Upper lobe of left lung (tissue), 6 donors: ENCODE measurements around the gene OR6B2. TPM values are rescaled to one million over a fixed set of nuclear protein-coding genes. Genes with fewer than 3 reads are reported as not detected.

Experiments used
- ATAC-seq, 2 donors: fragments of 200-7000 bp; cut with Tn5 transposase; one replicate each; pipeline ENCODE4 v1.9.1; 2022; ENCODE audit warnings: mild to moderate bottlenecking in 2 of 2, moderate library complexity in 2 of 2; ENCODE audit not compliant: low FRiP score in 2 of 2
- DNase-seq, 2 donors: peaks; one replicate each; pipeline ENCODE4 v3.0.0-alpha.2; 2019 to 2020
- H3K27ac ChIP-seq, 4 donors: fragments of 200-600 bp; sonication (generic); one replicate each; pipeline ENCODE4 v1.5.1; 2016 to 2019
- H3K27me3 ChIP-seq, 4 donors: fragments of 200-600 bp; sonication (generic); one replicate each; pipeline ENCODE4 v1.5.1; 2017 to 2019
- H3K36me3 ChIP-seq, 4 donors: fragments of 200-600 bp; sonication (generic); one replicate each; pipeline ENCODE4 v1.5.1; 2016 to 2019
- H3K4me1 ChIP-seq, 4 donors: fragments of 200-600 bp; sonication (generic); one replicate each; pipeline ENCODE4 v1.5.1; 2018 to 2019
- H3K4me3 ChIP-seq, 4 donors: fragments of 200-600 bp; sonication (generic); one replicate each; pipeline ENCODE4 v1.5.1; 2017 to 2019; ENCODE audit warnings: mild to moderate bottlenecking in 2 of 4, moderate library complexity in 1 of 4
- H3K9me3 ChIP-seq, 4 donors: fragments of 200-600 bp; sonication (generic); one replicate each; pipeline ENCODE4 v1.5.1; 2018 to 2019
- CTCF ChIP-seq, 6 experiments: fragments of 450-650 bp in 4 of 6; fragments of 200-600 bp in 2 of 6; sonication (generic) in 2 of 6; IDR thresholded peaks; one replicate each; pipeline ENCODE4 v1.5.1; 2016 to 2019; ENCODE audit warnings: antibody characterized with exemption in 6 of 6
- EP300 ChIP-seq, 4 donors: sonication (generic); formaldehyde crosslinking; IDR thresholded peaks; one replicate each; pipeline ENCODE4 v1.5.1; 2017; ENCODE audit warnings: antibody characterized with exemption in 4 of 4, control low read depth in 2 of 4
- POLR2A ChIP-seq, 4 donors: fragments of 450-650 bp; IDR thresholded peaks; one replicate each; pipeline ENCODE4 v1.5.1; 2016 to 2017; ENCODE audit warnings: antibody characterized with exemption in 4 of 4, mild to moderate bottlenecking in 2 of 4
- POLR2AphosphoS5 ChIP-seq, 2 donors: sonication (generic); formaldehyde crosslinking; IDR thresholded peaks; one replicate each; pipeline ENCODE4 v1.5.1; 2017; ENCODE audit warnings: antibody characterized with exemption in 2 of 2
- WGBS, 2 donors: methylation state at CpG; one replicate each; pipeline ENCODE4 v1.1.5; 2017 to 2018; 5-methylcytosine and 5-hydroxymethylcytosine counted together
- total RNA-seq, 6 donors: library from RNA; depleted of rRNA in 4 of 6; stranded (reverse); fragments of >200 nt in 4 of 6; gene quantifications; one replicate each; pipeline versions ENCODE4 v1.1.0 to v1.2.1, GENCODE V29; 2016 to 2021
- donor health status: DM: no; HTN: no; CAD: no; lungs with moderate emphysema.
- donor health status: DM: no; HTN: yes; CAD: no; lungs with severe emphysema.

OR6B2 gene
- total RNA-seq, 6 donors from 2014 or later: not detected

DNA sequence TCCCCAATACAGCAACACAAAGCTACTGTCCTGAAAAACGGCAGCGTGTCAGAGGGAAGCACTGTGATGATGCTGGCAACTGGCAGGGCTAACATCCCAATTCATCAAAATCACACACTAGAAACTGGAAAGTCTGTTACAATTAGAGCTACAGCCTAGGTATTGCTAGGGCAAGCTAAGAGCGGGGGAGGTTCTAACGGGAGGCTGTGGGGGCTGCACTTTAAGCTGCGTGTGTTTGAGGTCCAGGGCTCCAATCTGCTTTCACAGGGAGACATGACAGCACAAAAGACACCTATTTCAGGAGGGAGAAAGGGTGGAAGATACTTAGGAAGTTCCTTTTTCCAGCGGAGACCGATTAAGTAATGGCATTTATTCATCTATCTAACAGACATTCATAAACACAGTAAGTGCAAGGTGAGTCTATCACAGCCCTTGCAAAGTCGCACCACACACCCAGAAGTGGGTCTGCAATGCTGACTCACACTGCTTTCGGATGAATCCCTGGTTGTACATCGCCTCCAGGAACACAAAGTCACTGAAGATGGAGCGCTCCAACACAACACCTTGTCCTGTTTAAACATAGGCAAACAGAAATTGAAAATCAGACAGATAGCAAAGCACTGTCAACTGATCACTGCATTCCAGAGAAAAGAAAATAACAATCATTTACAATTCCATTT is 12.0 kb downstream of the OR6B2 start:
- Histone ChIP-seq H3K4me1 (peaks cover 0 to 6% (median 0%) of the 10 kb centered on the region in 4 donors), H3K4me3 (no peak overlapping the region), H3K27me3 (no peaks in the 10 kb centered on the region), H3K27ac (no peak overlapping the region), H3K36me3 (peaks cover 22 to 79% (median 66%) of the 10 kb centered on the region in 4 donors), H3K9me3 (no peaks in the 10 kb centered on the region)
- ATAC-seq: no peak
- TF ChIP-seq POLR2AphosphoS5 (IDR thresholded peaks at IDR 0.05): no peak
- no peak for TF ChIP-seq EP300 (IDR thresholded peaks at IDR 0.05)
- no peak for TF ChIP-seq POLR2A (IDR thresholded peaks at IDR 0.05)
- TF ChIP-seq CTCF (IDR thresholded peaks at IDR 0.05): no peak
- WGBS, 2 donors: 95 to 97% methylated on average over 11 of the region's 11 CpGs
- no peak for DNase-seq

- ATAC-seq: no peak
- Histone ChIP-seq H3K4me3 (no peak overlapping the region), H3K4me1 (no peaks in the 10 kb centered on the region), H3K27ac (no peak overlapping the region), H3K36me3 (peaks cover 22 to 100% (median 56%) of the 10 kb centered on the region in 4 donors), H3K27me3 (no peaks in the 10 kb centered on the region), H3K9me3 (no peaks in the 10 kb centered on the region)
- WGBS, 2 donors: 88 to 89% methylated on average over 9 of the region's 9 CpGs
- peak in 1 of 2 donors; percentile 50 for DNase-seq
- TF ChIP-seq POLR2A (IDR thresholded peaks at IDR 0.05) (no peak), CTCF (IDR thresholded peaks at IDR 0.05) (no peak), EP300 (IDR thresholded peaks at IDR 0.05) (no peak), POLR2AphosphoS5 (IDR thresholded peaks at IDR 0.05) (no peak)
Observed at GRCh38 chr2:240014327-240014726, 15.9 kb downstream of the OR6B2 start.

DNA sequence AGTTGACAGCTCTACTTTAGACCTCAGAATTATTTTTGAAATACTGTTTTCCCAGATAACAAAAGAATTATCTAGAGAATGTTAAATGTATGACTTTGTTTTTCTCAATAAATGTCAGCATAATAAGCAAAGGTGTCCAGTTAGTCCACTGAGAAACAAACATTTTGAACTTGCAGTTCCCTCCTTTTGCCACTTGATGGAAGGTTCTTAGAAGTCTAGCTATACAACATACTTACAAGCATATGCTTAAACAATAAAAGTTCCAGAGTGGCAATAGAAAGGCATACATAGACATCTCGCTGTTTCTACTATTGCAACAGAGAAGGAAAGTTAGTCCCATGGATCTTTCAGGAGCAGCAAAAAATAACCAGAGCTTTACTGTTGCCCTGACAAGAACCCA is 16.9 kb downstream of the OR6B2 start:
- Histone ChIP-seq H3K4me3 (no peak overlapping the region), H3K4me1 (no peaks in the 10 kb centered on the region), H3K27ac (no peak overlapping the region), H3K36me3 (peaks cover 18 to 100% (median 56%) of the 10 kb centered on the region in 4 donors), H3K9me3 (no peaks in the 10 kb centered on the region), H3K27me3 (no peaks in the 10 kb centered on the region)
- WGBS, 2 donors: 87 to 97% methylated on average over 1 of the region's 1 CpG
- no peak for DNase-seq
- TF ChIP-seq EP300 (IDR thresholded peaks at IDR 0.05): no peak
- TF ChIP-seq POLR2A (IDR thresholded peaks at IDR 0.05): no peak
- TF ChIP-seq CTCF (IDR thresholded peaks at IDR 0.05): no peak
- TF ChIP-seq POLR2AphosphoS5 (IDR thresholded peaks at IDR 0.05): no peak
- no peak for ATAC-seq

- Histone ChIP-seq H3K27me3 (no peaks in the 10 kb centered on the region), H3K36me3 (peaks cover 34 to 97% (median 80%) of the 10 kb centered on the region in 4 donors), H3K9me3 (no peaks in the 10 kb centered on the region), H3K4me1 (no peaks in the 10 kb centered on the region), H3K27ac (no peak overlapping the region), H3K4me3 (no peak overlapping the region)
- DNase-seq (no peak), ATAC-seq (no peak)
- no peak for TF ChIP-seq EP300 (IDR thresholded peaks at IDR 0.05)
- TF ChIP-seq POLR2A (IDR thresholded peaks at IDR 0.05): no peak
- TF ChIP-seq CTCF (IDR thresholded peaks at IDR 0.05): no peak
- no peak for TF ChIP-seq POLR2AphosphoS5 (IDR thresholded peaks at IDR 0.05)
- WGBS, 2 donors: 63 to 77% methylated on average over 7 of the region's 7 CpGs
Observed at GRCh38 chr2:240002983-240003382, 27.2 kb downstream of the OR6B2 start.

DNA sequence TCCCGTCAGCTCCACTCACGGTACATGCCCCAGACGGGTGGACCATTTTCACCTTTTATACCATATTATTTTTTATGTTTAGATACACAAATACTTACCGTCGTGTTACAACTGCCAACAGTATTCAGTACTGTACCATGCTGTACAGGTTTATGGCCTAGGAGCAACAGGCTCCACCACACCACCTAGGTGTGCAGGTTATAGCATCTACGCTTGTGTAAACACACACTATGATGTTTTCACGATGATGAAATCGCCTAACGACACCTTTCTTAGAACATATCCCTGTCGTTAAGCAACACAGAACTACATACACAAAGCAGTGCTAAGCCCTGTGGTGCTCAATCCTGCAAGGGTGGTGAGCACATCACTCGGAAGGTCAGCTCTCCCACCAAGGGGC is 29.6 kb downstream of the OR6B2 start:
- H3K36me3 ChIP-seq: peaks cover 22 to 81% (median 62%) of the 10 kb centered on the region in 4 donors
- ATAC-seq (no peak), DNase-seq (no peak)
- H3K4me3 ChIP-seq: no peak overlapping the region
- TF ChIP-seq POLR2A (IDR thresholded peaks at IDR 0.05) (no peak), CTCF (IDR thresholded peaks at IDR 0.05) (no peak), POLR2AphosphoS5 (IDR thresholded peaks at IDR 0.05) (no peak), EP300 (IDR thresholded peaks at IDR 0.05) (no peak)
- WGBS, 2 donors: 92 to 93% methylated on average over 11 of the region's 11 CpGs
- H3K27ac ChIP-seq: no peak overlapping the region
- H3K4me1 ChIP-seq: no peaks in the 10 kb centered on the region
- no peaks in the 10 kb centered on the region for H3K9me3 ChIP-seq
- no peaks in the 10 kb centered on the region for H3K27me3 ChIP-seq
